Measurements from ENCODE around the gene CNKSR2.

DNA sequence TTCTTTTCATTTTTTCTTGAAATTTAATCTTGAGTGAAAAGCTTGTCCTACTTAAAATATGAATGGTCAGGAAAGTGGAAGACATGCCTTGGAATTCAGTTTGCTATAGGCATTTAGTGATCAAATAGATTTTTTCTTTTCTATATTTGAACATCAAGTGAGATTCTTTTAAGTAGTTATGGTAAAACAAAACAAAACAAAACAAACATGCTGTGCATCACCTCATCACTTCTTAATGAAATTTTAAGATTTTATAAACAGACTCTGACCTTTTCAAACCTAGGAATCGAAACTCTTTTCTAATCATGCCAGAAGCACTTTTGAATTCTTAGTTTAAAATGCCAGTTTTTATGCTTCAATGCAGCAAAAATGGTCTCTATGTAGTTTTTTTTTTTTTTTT is 62.8 kb downstream of the CNKSR2 start:
- TF ChIP-seq, protein P1, sequence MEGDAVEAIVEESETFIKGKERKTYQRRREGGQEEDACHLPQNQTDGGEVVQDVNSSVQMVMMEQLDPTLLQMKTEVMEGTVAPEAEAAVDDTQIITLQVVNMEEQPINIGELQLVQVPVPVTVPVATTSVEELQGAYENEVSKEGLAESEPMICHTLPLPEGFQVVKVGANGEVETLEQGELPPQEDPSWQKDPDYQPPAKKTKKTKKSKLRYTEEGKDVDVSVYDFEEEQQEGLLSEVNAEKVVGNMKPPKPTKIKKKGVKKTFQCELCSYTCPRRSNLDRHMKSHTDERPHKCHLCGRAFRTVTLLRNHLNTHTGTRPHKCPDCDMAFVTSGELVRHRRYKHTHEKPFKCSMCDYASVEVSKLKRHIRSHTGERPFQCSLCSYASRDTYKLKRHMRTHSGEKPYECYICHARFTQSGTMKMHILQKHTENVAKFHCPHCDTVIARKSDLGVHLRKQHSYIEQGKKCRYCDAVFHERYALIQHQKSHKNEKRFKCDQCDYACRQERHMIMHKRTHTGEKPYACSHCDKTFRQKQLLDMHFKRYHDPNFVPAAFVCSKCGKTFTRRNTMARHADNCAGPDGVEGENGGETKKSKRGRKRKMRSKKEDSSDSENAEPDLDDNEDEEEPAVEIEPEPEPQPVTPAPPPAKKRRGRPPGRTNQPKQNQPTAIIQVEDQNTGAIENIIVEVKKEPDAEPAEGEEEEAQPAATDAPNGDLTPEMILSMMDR (IDR thresholded peaks at IDR 0.05) = no peak
- TF ChIP-seq ZFX (IDR thresholded peaks at IDR 0.05; ENCODE audit: borderline replicate concordance) = no peak
